OCI-LY7 (cell line): ENCODE results near the gene SEMA7A. TPM values are rescaled to one million over a fixed set of nuclear protein-coding genes. Genes with fewer than 3 reads are reported as not detected.

Experiments
- BruUV-seq: library from RNA; stranded (reverse); fragments of 400-500 nt; replicated peaks from 2 replicates; lab custom pipeline; 2021; lab: Mats Ljungman, UMichigan
- CTCF ChIA-PET: fragments of 300-600 bp; sonication (Branson Sonifier 250); formaldehyde crosslinking; loops from one replicate; lab custom pipeline; 2022; ENCODE audit warnings: antibody characterized with exemption; ENCODE audit not compliant: unreplicated experiment; lab: Charles Lee
- POLR2A ChIA-PET: fragments of 300-600 bp; sonication (Branson Sonifier 250); formaldehyde crosslinking; loops from one replicate; lab custom pipeline; 2022; ENCODE audit warnings: antibody characterized with exemption; lab: Charles Lee
- DNase-seq: peaks from one replicate; pipeline ENCODE4 v3.0.0-alpha.2; 2015; ENCODE audit warnings: low spot score
- H2AFZ ChIP-seq: fragments of 200-600 bp; sonication (generic), shearing (Covaris generic); 2 replicates; pipeline ENCODE4 v1.6.1; 2014; ENCODE audit warnings: mild to moderate bottlenecking, antibody characterized with exemption, low read length, moderate library complexity
- H3K27ac ChIP-seq: fragments of 200-600 bp; sonication (generic); 2 replicates; pipeline ENCODE4 v1.5.1; 2014; ENCODE audit warnings: mixed run types, low read depth, mild to moderate bottlenecking, moderate library complexity, low read length, inconsistent platforms; ENCODE audit not compliant: poor library complexity, severe bottlenecking
- H3K36me3 ChIP-seq: fragments of 200-600 bp; sonication (generic); 2 replicates; pipeline ENCODE4 v1.6.1; 2014; ENCODE audit warnings: mild to moderate bottlenecking, antibody characterized with exemption, low read length, moderate library complexity, mixed read lengths; ENCODE audit not compliant: insufficient read depth
- H3K4me1 ChIP-seq: fragments of 200-600 bp; sonication (generic); 2 replicates; pipeline ENCODE4 v1.5.1; 2014; ENCODE audit warnings: mild to moderate bottlenecking, low read length; ENCODE audit not compliant: insufficient read depth, poor library complexity, severe bottlenecking
- H3K4me2 ChIP-seq: fragments of 200-600 bp; sonication (generic); 2 replicates; pipeline ENCODE4 v1.6.1; 2014; ENCODE audit warnings: mild to moderate bottlenecking, low read length
- H3K4me3 ChIP-seq: fragments of 200-600 bp; sonication (generic); 2 replicates; pipeline ENCODE4 v1.5.1; 2014; ENCODE audit warnings: mild to moderate bottlenecking, low read depth, low read length; ENCODE audit not compliant: poor library complexity, severe bottlenecking
- H3K79me2 ChIP-seq: fragments of 200-600 bp; sonication (generic); 2 replicates; pipeline ENCODE4 v1.6.1; 2016; ENCODE audit warnings: low read depth, mild to moderate bottlenecking, low read length, moderate library complexity, mixed read lengths; ENCODE audit not compliant: insufficient read depth
- H3K9me2 ChIP-seq: fragments of 200-600 bp; sonication (generic); 2 replicates; pipeline ENCODE4 v1.6.1; 2016; ENCODE audit warnings: mild to moderate bottlenecking, low read length, mixed read lengths; ENCODE audit not compliant: insufficient read depth
- H3K9me3 ChIP-seq: fragments of 200-600 bp; sonication (generic); 2 replicates; pipeline ENCODE4 v1.6.1; 2014; ENCODE audit warnings: mild to moderate bottlenecking, mixed run types, low read length, mixed read lengths
- H4K20me1 ChIP-seq: fragments of 200-600 bp; sonication (generic); 2 replicates; pipeline ENCODE4 v1.6.1; 2014; ENCODE audit warnings: mild to moderate bottlenecking, antibody characterized with exemption, low read length, moderate library complexity, mixed read lengths; ENCODE audit not compliant: insufficient read depth
- EZH2phosphoT487 ChIP-seq: fragments of 200-600 bp; sonication (generic); IDR thresholded peaks from 2 replicates; pipeline ENCODE4 v1.6.1; 2018; ENCODE audit warnings: low read depth, borderline replicate concordance, mild to moderate bottlenecking, mixed run types, antibody characterized with exemption, low read length, moderate library complexity, mixed read lengths
- intact Hi-C: fragments of 100-400 bp; cut with micrococcal nuclease; formaldehyde crosslinking; loops from one replicate; pipeline ENCODE4 v1.10.0; 2022; ENCODE audit not compliant: unreplicated experiment
- total RNA-seq, 2 experiments: library from RNA; depleted of rRNA in 1 of 2; stranded (reverse); fragments of >200 nt in 1 of 2; shearing (Covaris generic) in 1 of 2; gene quantifications; 2 replicates each; pipeline ENCODE4 v1.2.3, GENCODE V29; 2014 to 2022
- TF ChIP-seq, protein P1 (sequence below): fragments of 200-600 bp; sonication (generic); conservative IDR thresholded peaks from 2 replicates; pipeline ENCODE4 v1.5.1; 2014; ENCODE audit warnings: mild to moderate bottlenecking, antibody characterized with exemption, low read length, moderate library complexity, mixed read lengths

SEMA7A gene
- total RNA-seq, 2 experiments from 2014 or later = 0.06 to 1.0 TPM

DNA sequence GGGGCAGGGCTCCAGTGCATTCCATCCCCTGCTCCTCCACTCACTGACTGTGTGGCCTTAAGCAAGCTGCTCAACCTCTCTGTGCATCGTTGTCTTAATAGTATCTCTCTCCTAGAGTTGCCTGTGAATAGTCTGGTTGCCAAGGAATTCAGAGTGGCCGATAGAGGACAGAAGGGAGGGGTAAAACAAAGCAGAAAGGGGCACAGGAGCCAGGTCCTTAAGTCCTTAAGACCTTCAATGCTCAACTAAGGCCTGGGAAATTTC is 52.6 kb downstream of the SEMA7A start:
- ChIA-PET CTCF (no interaction called here), POLR2A (no interaction called here)
- Histone ChIP-seq H3K4me2 (no peak overlapping the region), H3K79me2 (no peaks in the 10 kb centered on the region), H3K4me3 (no peak overlapping the region), H3K36me3 (no peaks in the 10 kb centered on the region), H2AFZ (no peak overlapping the region), H3K27ac (no peak overlapping the region), H3K4me1 (peaks cover 43% of the 10 kb centered on the region), H3K9me3 (no peaks in the 10 kb centered on the region), H3K9me2 (no peaks in the 10 kb centered on the region), H4K20me1 (no peaks in the 10 kb centered on the region)
- no TSS peak for BruUV-seq
- no peak for DNase-seq
- TF ChIP-seq EZH2phosphoT487 = no peak
- TF ChIP-seq, protein P1, sequence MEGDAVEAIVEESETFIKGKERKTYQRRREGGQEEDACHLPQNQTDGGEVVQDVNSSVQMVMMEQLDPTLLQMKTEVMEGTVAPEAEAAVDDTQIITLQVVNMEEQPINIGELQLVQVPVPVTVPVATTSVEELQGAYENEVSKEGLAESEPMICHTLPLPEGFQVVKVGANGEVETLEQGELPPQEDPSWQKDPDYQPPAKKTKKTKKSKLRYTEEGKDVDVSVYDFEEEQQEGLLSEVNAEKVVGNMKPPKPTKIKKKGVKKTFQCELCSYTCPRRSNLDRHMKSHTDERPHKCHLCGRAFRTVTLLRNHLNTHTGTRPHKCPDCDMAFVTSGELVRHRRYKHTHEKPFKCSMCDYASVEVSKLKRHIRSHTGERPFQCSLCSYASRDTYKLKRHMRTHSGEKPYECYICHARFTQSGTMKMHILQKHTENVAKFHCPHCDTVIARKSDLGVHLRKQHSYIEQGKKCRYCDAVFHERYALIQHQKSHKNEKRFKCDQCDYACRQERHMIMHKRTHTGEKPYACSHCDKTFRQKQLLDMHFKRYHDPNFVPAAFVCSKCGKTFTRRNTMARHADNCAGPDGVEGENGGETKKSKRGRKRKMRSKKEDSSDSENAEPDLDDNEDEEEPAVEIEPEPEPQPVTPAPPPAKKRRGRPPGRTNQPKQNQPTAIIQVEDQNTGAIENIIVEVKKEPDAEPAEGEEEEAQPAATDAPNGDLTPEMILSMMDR = no peak
- intact Hi-C loops = no loop called here

DNA sequence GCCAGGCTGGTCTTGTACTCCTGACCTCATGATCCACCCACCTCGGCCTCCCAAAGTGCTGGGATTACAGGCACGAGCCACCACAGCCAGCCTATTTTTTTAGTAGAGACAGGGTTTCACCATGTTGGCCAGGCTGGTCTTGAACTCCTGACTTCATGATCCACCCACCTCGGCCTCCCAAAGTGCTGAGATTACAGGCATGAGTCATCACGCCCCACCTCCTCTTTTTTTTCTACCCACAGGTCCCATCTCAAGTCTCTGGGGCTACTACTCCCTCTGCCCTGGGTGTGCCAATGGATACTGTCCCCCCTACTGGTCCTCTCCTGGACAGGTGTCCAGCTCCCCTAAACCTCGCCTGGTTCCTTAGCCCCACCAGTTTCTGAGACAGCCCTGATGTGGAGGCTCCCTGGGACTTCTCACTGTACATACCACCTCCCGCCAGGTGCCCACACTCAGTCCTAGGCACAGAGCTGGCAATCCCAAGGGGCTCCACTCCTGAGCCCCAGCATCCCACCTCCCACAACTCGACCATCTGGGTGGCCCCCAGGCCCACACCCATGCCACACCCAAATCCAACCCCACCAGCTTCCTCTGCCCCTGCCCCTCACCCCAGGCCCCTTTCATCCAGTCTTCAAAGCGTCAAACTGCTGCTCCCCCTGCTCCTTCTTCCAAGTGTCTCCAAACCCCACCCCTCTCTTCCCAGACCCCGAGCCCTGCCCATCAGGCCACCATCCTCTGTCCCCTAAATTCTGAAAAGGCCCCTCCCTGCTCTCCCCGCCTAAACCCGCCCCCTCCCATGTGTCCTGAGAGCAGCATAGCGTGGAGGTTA is 53.2 kb downstream of the SEMA7A start:
- Histone ChIP-seq H3K4me3 (no peak overlapping the region), H3K79me2 (no peaks in the 10 kb centered on the region), H3K4me1 (peaks cover 37% of the 10 kb centered on the region), H2AFZ (no peak overlapping the region), H3K27ac (no peak overlapping the region), H3K9me2 (no peaks in the 10 kb centered on the region), H3K4me2 (no peak overlapping the region), H3K9me3 (no peaks in the 10 kb centered on the region), H4K20me1 (no peaks in the 10 kb centered on the region), H3K36me3 (no peaks in the 10 kb centered on the region)
- no TSS peak for BruUV-seq
- TF ChIP-seq, protein P1 = no peak
- TF ChIP-seq EZH2phosphoT487 = no peak
- intact Hi-C loops = no loop called here
- DNase-seq = no peak
- ChIA-PET POLR2A (no interaction called here), CTCF (no interaction called here)

DNA sequence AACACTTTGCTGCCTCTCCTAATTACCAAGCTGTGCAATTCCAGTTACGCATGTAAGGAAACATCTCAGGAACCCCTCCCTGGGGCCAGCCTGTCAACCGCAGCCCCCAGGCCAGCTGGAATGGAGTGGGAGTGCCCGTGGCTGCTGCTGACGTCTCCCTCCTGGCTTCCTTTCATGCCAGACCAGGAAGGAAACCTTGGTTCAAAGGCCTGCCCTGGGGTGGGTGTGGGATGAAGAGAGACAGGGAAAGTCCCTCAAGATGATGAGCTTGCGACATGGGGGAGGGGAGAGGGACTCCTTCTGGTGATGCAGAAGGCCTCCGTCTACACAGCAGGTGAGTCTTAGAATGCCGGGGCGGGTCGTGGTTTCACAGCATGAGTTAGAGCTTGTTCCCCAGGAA is 54.9 kb downstream of the SEMA7A start:
- H3K9me3 ChIP-seq = no peaks in the 10 kb centered on the region
- no peak overlapping the region for H3K4me3 ChIP-seq
- H3K4me2 ChIP-seq = no peak overlapping the region
- H3K9me2 ChIP-seq = no peaks in the 10 kb centered on the region
- no peak overlapping the region for H3K27ac ChIP-seq
- no peaks in the 10 kb centered on the region for H3K79me2 ChIP-seq
- no peak overlapping the region for H2AFZ ChIP-seq
- intact Hi-C loops = loop anchor here (10.0 kb wide), 1 partner anchor 386 kb away; no protein-coding TSS in a partner anchor
- POLR2A ChIA-PET = no interaction called here
- no peaks in the 10 kb centered on the region for H4K20me1 ChIP-seq
- H3K36me3 ChIP-seq = no peaks in the 10 kb centered on the region
- H3K4me1 ChIP-seq = peaks cover 28% of the 10 kb centered on the region
- CTCF ChIA-PET = interaction anchor here (1.0 kb wide), 1 partner anchor 56 kb away, joined by 3 read pairs; no protein-coding TSS in a partner anchor
- BruUV-seq = no TSS peak
- TF ChIP-seq EZH2phosphoT487 = no peak
- TF ChIP-seq, protein P1 = no peak
- DNase-seq = no peak
